ENCODE measurements around the gene HYPK.
"Not testable (repeated sequence)": the region's sequence is repeated elsewhere in the genome, so short reads cannot be mapped to it uniquely, and the experiment has no call there.

DNA sequence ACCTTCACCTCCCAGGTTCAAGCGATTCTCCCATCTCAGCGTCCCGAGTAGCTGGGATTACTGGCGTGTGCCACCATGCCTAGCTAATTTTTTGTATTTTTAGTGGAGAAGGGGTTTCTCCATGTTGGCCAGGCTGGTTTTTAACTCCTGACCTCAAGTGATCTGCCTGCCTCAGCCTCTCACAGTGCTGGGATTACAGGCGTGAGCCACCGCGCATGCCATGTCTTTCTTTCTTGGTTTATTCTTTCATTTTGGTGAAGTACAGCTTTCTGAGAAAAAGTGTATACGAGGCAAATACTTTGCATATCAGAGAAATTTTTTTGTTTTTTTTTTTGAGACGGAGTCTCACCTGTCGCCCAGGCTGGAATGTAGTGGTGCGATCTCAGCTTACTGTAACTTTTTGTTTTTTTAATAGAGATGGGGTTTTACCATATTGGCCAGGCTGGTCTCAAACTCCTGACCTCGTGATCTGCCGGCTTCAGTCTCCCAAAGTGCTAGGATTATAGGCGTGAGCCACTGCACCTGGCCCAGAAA is 31.2 kb downstream of the HYPK start:
- TF ChIP-seq, protein P1, sequence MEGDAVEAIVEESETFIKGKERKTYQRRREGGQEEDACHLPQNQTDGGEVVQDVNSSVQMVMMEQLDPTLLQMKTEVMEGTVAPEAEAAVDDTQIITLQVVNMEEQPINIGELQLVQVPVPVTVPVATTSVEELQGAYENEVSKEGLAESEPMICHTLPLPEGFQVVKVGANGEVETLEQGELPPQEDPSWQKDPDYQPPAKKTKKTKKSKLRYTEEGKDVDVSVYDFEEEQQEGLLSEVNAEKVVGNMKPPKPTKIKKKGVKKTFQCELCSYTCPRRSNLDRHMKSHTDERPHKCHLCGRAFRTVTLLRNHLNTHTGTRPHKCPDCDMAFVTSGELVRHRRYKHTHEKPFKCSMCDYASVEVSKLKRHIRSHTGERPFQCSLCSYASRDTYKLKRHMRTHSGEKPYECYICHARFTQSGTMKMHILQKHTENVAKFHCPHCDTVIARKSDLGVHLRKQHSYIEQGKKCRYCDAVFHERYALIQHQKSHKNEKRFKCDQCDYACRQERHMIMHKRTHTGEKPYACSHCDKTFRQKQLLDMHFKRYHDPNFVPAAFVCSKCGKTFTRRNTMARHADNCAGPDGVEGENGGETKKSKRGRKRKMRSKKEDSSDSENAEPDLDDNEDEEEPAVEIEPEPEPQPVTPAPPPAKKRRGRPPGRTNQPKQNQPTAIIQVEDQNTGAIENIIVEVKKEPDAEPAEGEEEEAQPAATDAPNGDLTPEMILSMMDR (IDR thresholded peaks at IDR 0.05; ENCODE audit: low read depth, low read length, poor library complexity, severe bottlenecking) = not testable (repeated sequence)
- TF ChIP-seq EZH2phosphoT487 (IDR thresholded peaks at IDR 0.05; ENCODE audit: borderline replicate concordance, low read length) = not testable (repeated sequence)
